ENCODE data around the gene SKIC3. TPM values are rescaled to one million over a fixed set of nuclear protein-coding genes. Genes with fewer than 3 reads are reported as not detected.

The SKIC3 gene
- 100 to 1,000 TPM in 1 of 4 donors, 10 to 100 TPM in 3; 77.0 to 111 (median 91.2) TPM for total RNA-seq

- H3K4me3 ChIP-seq (replicated peaks in 1 of 3), result peak within 1 kb of the TSS; percentile 38 to 64 (median 48)
- 0% methylated on average over 44 to 46 of the region's 63 CpGs for WGBS, 2 donors
- H3K27ac ChIP-seq, result peak within 1 kb of the TSS; percentile 64 to 90 (median 89)
- TF ChIP-seq POLR2A (IDR thresholded peaks at IDR 0.05), result peak in 1 of 2 donors; percentile 93
- TF ChIP-seq CTCF (IDR thresholded peaks at IDR 0.05), result peak in 4 of 6 experiments; percentile 23 to 42 (median 34)
- H3K36me3 ChIP-seq, result no peaks in the 10 kb centered on the region
- DNase-seq, result peak; percentile 96
- intact Hi-C loops (cut with DNase I), result no loop called here
- H3K27me3 ChIP-seq, result no peaks in the 10 kb centered on the region
- H3K4me1 ChIP-seq, result peaks cover 11 to 12% of the 10 kb centered on the region in 2 donors
- H3K9me3 ChIP-seq, result no peaks in the 10 kb centered on the region
These were observed at the start of gene SKIC3, which contains the start of gene ARSK for GRCh38 chr5:95554647-95555548. TSS of gene SKIC3 (minus strand) at chr5:95554977. CDS start at chr5:95547150, 7,827 bp downstream. TSS of gene ARSK (plus strand) at chr5:95555101. CDS start at chr5:95555279, 178 bp downstream.

GRCh38 chr5:95600557-95600956, 45.8 kb upstream of the SKIC3 start:
- intact Hi-C loops (cut with DNase I), result no loop called here
- WGBS, 2 donors, result 91 to 97% methylated on average over 1 of the region's 1 CpG
- Histone ChIP-seq H3K4me1 (no peaks in the 10 kb centered on the region), H3K27me3 (no peaks in the 10 kb centered on the region), H3K27ac (no peak overlapping the region), H3K36me3 (no peaks in the 10 kb centered on the region), H3K4me3 (replicated peaks in 1 of 3) (no peak overlapping the region), H3K9me3 (no peaks in the 10 kb centered on the region)
- DNase-seq, result no peak
- no peak for TF ChIP-seq POLR2A (IDR thresholded peaks at IDR 0.05)
- TF ChIP-seq CTCF (IDR thresholded peaks at IDR 0.05), result no peak

- Histone ChIP-seq H3K36me3 (no peaks in the 10 kb centered on the region), H3K27me3 (no peaks in the 10 kb centered on the region), H3K4me3 (replicated peaks in 1 of 3) (no peak overlapping the region), H3K27ac (no peak overlapping the region), H3K9me3 (no peaks in the 10 kb centered on the region), H3K4me1 (no peaks in the 10 kb centered on the region)
- intact Hi-C loops (cut with DNase I), result no loop called here
- DNase-seq, result no peak
- TF ChIP-seq CTCF (IDR thresholded peaks at IDR 0.05) (no peak), POLR2A (IDR thresholded peaks at IDR 0.05) (no peak)
- WGBS, 2 donors, result 93 to 94% methylated on average over 1 of the region's 1 CpG
These were observed 44.5 kb upstream of the SKIC3 start for GRCh38 chr5:95599252-95599651.

GRCh38 chr5:95595289-95595931, 40.6 kb upstream of the SKIC3 start:
- no peak for DNase-seq
- Histone ChIP-seq H3K4me3 (replicated peaks in 1 of 3) (no peak overlapping the region), H3K36me3 (no peaks in the 10 kb centered on the region), H3K9me3 (no peaks in the 10 kb centered on the region), H3K27ac (no peak overlapping the region), H3K27me3 (no peaks in the 10 kb centered on the region), H3K4me1 (no peaks in the 10 kb centered on the region)
- WGBS, 2 donors, result 95 to 99% methylated on average over 3 of the region's 3 CpGs
- intact Hi-C loops (cut with DNase I), result no loop called here
- no peak for TF ChIP-seq POLR2A (IDR thresholded peaks at IDR 0.05)
- TF ChIP-seq CTCF (IDR thresholded peaks at IDR 0.05), result no peak

Data from thyroid gland (tissue), 4 donors.